Effector memory CD8-positive, alpha-beta T cell (primary cell): Measurements from ENCODE around the gene NOTCH3.

Experiments used
- ATAC-seq: fragments of 150-1000 bp; cut with Tn5 transposase; replicated peaks from 2 replicates; pipeline ENCODE4 v1.10.0; 2021; ENCODE audit warnings: mild to moderate bottlenecking, moderate library complexity
- DNase-seq, 3 experiments: peaks; one replicate each; pipeline ENCODE4 v3.0.0; 2021
- H3K27ac Mint-ChIP-seq, 2 donors: one replicate each; pipeline ENCODE4 v1.8.0; 2022; ENCODE audit warnings: mild to moderate bottlenecking in 2 of 2, mixed read lengths in 2 of 2, moderate library complexity in 2 of 2
- H3K27me3 Mint-ChIP-seq, 2 donors: one replicate each; pipeline ENCODE4 v1.8.0; 2022; ENCODE audit warnings: mixed read lengths in 2 of 2
- H3K36me3 Mint-ChIP-seq: one replicate; pipeline ENCODE4 v1.8.0; 2022; ENCODE audit warnings: mild to moderate bottlenecking, moderate library complexity, mixed read lengths; ENCODE audit not compliant: insufficient read depth
- H3K4me1 Mint-ChIP-seq, 2 donors: one replicate each; pipeline ENCODE4 v1.8.0; 2022; ENCODE audit warnings: low read depth in 2 of 2, mixed read lengths in 2 of 2
- H3K4me3 Mint-ChIP-seq, 2 donors: one replicate each; pipeline ENCODE4 v1.8.0; 2022; ENCODE audit warnings: mild to moderate bottlenecking in 2 of 2, mixed read lengths in 2 of 2, moderate library complexity in 2 of 2
- H3K9me3 Mint-ChIP-seq, 2 donors: one replicate each; pipeline ENCODE4 v1.8.0; 2022; ENCODE audit warnings: mixed read lengths in 2 of 2

NOTCH3 gene

DNA sequence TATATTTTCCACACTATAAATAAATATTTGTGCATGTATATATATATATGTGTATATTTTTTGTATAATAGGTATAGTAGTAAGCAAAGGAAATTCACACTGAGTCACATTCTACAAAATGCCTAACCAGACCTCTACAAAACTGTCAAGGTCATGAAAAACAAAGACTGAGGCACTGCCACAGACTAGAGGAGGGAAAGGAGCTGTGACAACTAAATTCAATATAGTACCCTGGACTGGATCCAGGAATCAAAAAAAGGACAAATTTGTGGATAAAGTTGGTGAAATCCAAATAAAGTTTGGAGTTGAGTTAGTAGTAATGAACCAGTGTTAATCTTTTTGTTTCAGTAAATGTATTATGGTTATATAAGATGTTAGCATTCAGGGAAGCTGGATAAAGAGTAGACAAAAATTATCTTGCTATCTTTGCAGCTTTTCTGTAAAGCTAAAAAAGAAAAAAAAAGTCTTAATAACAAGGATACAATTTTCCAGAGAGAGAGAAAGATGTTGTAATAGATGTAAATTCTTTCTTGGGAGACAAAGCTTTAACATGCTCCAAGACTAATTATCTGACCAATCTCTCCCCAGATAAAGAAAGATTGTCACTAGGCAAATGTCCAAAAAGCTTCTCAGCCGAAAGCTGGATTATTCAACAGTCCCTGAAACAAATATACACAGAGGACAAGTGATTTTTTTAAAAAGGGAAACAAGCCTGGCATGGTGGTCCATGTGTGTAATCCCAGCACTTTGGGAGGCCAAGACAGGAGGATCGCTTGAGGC, 74.5 kb downstream of the NOTCH3 start:
- peak overlapping the region; percentile 86 to 88 for H3K4me3 Mint-ChIP-seq
- H3K36me3 Mint-ChIP-seq, result peaks cover 28% of the 10 kb centered on the region
- DNase-seq, result no peak
- H3K4me1 Mint-ChIP-seq, result peaks cover 15 to 21% of the 10 kb centered on the region in 2 donors
- no peaks in the 10 kb centered on the region for H3K9me3 Mint-ChIP-seq
- H3K27me3 Mint-ChIP-seq, result peaks cover 23 to 29% of the 10 kb centered on the region in 2 donors
- ATAC-seq, result no peak
- peak overlapping the region; percentile 93 to 97 for H3K27ac Mint-ChIP-seq

DNA sequence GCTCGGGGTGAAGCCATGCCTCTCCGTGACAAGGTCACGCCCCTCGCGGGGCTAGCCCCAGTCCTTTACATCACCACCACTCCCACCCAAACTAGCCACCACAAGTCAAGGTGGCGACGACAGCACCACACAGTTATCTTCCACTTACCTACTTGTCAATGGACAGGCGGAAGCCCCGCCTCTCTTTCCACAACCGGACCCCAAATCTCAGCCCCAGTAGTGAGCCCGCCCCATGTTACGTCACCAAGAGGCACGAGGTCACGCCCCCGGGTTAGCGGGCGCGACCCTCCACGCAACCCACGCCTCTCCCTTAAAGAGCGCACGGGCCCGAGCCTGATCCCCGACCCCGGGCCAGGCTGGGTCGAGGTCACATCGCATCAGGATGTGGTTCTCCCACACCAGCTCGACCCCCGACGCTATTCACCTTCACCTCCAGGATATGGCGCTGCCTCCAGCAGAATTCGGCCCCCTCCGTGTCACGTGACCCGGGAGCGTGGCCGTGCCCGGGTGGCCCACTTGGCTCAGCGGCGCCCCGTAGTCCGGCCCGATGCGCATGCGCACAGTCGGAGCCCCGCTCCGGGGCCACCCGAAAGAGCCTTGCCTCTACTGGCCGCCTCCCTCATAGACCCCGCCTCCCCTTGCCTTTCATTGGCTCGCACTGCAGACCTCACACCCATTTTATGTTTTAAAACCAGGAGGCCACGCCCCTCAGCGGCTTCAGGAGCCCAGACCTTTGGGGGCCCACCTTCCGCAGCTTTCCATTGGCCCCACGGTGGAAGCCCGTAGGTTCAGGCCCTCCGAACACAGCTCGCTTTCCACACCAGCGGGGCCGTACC, 75.3 kb downstream of the NOTCH3 start:
- ATAC-seq (peak; percentile 86), DNase-seq (peak; percentile 94 to 98 (median 97))
- H3K27me3 Mint-ChIP-seq, result peaks cover 23 to 28% of the 10 kb centered on the region in 2 donors
- H3K9me3 Mint-ChIP-seq, result no peaks in the 10 kb centered on the region
- peak overlapping the region; percentile 93 to 97 for H3K27ac Mint-ChIP-seq
- H3K36me3 Mint-ChIP-seq, result peaks cover 37% of the 10 kb centered on the region
- peak overlapping the region; percentile 86 to 88 for H3K4me3 Mint-ChIP-seq
- peaks cover 17 to 21% of the 10 kb centered on the region in 2 donors for H3K4me1 Mint-ChIP-seq

DNA sequence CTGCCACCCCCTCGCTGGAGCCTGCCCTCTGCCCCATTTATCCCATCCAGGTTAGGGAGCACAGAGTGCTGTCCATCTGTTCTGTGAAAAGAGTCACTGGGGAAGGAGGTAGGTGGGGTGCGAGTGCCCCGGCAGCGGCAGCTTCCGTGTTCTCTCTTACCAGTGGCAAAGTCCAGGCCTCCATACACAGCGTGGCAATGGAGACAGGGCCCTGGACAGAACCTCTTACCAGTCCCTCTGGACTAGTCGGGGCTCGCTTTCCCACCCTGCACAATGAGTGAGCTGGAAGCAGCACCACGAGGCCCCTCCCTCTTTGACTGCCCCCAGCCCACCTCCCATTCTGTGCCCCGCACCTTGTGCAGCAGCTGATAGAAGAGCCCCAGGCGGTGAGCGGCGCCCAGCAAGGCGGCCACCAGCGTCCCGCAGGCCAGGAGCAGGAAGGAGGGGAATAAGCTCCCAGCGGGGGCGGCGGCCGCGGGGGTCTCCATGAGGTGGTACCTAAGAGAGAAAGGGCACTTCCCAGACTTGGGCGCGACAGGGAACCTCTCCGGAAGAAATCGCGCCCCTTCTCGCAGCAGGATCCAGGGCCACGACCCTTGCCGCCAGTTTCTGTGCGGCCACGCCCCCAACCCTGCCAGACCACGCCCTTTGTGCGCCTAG, 76.1 kb downstream of the NOTCH3 start:
- Mint-ChIP-seq H3K27ac (peak overlapping the region; percentile 93 to 97), H3K4me1 (peaks cover 17 to 21% of the 10 kb centered on the region in 2 donors), H3K27me3 (peaks cover 17 to 21% of the 10 kb centered on the region in 2 donors), H3K36me3 (peaks cover 42% of the 10 kb centered on the region), H3K9me3 (no peaks in the 10 kb centered on the region), H3K4me3 (peak overlapping the region; percentile 86 to 88)
- no peak for DNase-seq
- no peak for ATAC-seq

DNA sequence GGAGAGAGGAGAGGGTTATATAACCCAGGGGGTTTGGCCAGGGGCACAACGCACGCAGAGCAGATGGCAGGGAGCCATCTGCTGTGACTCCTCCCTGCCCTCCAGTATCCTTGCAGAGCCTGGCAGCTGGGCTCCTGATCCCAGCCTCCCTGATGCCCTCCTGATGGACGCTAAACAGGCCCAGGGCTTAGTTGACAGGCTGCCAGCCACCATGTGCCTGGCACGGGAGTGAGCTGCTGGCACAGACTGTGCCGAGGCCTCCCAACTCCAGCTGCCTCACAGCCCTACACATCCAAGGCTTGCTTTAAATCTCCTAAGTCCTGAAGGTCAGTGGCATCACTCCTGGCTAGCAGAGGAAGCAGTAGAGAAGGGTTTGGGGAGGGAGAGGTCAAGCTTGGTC, 76.9 kb downstream of the NOTCH3 start:
- H3K4me1 Mint-ChIP-seq, result peaks cover 17 to 21% of the 10 kb centered on the region in 2 donors
- DNase-seq (no peak), ATAC-seq (no peak)

DNA sequence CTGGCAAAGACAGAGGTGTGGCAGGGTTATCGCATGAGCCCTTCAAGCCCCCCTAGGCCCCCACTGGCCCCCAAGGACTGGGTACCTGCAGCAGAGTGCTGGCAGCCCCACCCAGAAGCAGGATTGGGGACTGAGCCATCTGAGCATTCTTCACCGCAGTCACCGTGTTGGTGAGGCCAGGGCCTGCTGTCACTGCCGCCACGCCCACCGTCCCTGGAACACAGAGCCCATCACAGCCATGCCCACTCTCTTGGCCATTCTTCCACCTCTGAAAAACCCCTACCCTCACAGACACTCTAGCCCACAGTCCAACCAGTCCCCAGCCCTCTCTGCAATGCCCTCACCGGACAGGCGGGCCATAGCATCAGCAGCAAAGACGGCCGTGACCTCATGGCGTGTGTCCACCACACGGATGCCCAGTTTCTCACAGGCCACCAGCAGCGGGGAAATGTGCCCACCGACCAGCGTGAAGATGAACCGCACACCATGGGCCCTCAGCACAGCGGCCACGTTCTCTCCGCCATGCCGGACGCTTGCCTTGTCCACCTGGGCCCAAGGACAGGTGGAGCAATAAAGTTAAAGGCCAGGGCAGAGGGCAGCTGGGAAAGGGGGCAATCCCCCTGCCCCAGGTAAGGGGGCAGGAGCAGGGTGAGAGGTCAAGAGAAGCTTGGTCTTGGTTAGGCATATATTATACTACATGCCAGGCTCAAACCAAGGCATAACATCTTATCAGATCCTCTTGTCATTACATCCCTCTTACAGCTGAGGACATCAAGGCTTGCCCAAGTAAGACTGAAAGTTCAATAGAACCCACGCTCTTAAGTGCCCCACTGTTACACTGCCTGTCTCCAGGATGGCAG, 77.5 kb downstream of the NOTCH3 start:
- Mint-ChIP-seq H3K36me3 (peaks cover 54% of the 10 kb centered on the region), H3K27me3 (peaks cover 5 to 6% of the 10 kb centered on the region in 2 donors), H3K4me3 (peak overlapping the region in 1 of 2 donors; percentile 88), H3K4me1 (peaks cover 17 to 21% of the 10 kb centered on the region in 2 donors), H3K27ac (peak overlapping the region in 1 of 2 donors; percentile 56), H3K9me3 (no peaks in the 10 kb centered on the region)
- DNase-seq (no peak), ATAC-seq (no peak)

More for the DNA sequence above, 76.9 kb downstream of the NOTCH3 start:
- Mint-ChIP-seq H3K4me3 (peak overlapping the region; percentile 86 to 88), H3K9me3 (no peaks in the 10 kb centered on the region), H3K36me3 (peaks cover 49% of the 10 kb centered on the region), H3K27ac (peak overlapping the region; percentile 56 to 97), H3K27me3 (peaks cover 10 to 13% of the 10 kb centered on the region in 2 donors)

DNA sequence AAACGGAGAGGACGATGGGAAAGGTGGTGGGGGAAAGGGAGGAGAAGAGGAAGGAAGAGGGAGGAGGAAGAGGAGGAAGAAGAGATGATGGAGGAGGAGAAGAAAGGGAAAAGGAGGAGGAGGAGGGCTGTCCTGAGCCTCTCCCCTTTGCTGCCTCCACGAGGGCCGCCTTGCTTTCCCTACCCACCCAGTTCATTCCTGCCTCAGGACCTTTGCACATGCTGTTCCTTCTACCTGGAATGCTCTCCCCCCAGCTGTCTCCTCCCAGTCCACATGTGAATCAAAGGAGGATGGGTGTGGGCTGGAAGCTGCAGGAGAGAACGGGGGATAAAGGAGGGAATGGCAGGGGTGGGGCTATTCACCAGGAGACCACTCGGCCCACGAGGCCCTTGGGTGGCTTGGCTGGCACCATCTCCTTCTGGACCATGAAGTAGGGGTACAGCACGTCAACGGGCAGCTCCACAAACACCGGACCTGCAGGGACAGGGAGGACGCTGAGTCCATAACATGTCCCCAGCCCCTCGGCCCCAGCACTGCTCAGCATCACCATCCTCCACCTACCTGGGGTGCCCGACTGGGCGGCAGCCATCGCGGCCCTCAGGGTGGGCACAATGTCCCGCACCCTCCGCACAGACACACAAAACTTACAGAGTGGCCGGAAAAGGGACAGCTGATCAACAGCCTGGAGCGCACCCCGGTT, 78.3 kb downstream of the NOTCH3 start:
- peaks cover 56% of the 10 kb centered on the region for H3K36me3 Mint-ChIP-seq
- H3K4me3 Mint-ChIP-seq, result no peak overlapping the region
- H3K4me1 Mint-ChIP-seq, result peaks cover 17 to 21% of the 10 kb centered on the region in 2 donors

DNA sequence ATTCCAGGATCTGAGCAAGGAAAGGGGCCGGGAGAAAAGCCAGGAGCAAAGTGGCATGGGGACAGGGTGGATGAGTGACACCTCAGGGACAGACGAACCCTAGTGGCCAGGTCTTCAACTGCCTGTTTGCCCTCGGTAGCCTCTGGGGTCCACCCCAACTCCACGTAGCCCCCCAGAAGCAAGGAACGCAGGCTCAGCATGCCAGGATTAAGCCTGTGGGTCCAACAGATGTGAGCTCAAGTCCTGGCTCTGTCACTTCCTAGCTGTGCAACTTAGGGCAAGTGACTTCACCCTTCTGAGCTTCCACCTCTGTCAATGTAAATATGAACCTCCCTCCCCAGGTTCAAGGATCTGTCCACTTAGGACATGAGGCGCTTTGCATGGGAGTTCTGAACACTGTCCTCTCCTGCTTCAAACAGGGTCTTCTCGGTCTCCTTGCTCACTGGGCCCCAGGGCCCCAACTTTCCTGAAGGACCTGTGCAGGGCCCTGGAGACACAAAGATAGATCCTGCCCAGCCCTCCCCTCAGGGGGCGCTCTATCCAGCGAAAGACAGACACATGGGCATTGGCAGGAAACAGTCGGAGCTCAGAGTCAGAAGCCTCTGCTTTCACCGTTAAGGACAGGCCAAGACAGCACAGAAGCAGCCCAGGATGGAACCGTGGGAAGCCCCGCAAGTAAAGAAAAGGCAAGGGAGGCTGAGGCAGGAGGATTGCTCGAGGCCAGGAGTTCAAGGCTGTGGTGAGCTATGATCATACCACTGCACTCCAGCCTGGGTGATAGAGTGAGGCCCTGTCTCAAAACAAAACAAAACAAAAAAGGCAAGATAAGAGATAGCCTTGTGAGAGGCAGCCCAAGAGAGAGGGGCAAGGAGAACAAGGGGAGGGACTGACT, 80.4 kb downstream of the NOTCH3 start:
- Mint-ChIP-seq H3K27ac (peak overlapping the region in 1 of 2 donors; percentile 3), H3K36me3 (peaks cover 58% of the 10 kb centered on the region), H3K4me3 (no peak overlapping the region), H3K27me3 (no peaks in the 10 kb centered on the region), H3K4me1 (peaks cover 17 to 18% of the 10 kb centered on the region in 2 donors), H3K9me3 (no peaks in the 10 kb centered on the region)
- DNase-seq (no peak), ATAC-seq (no peak)

More for the DNA sequence above, 78.3 kb downstream of the NOTCH3 start:
- H3K27ac Mint-ChIP-seq, result no peak overlapping the region
- ATAC-seq (no peak), DNase-seq (no peak)
- H3K9me3 Mint-ChIP-seq, result no peaks in the 10 kb centered on the region
- no peaks in the 10 kb centered on the region for H3K27me3 Mint-ChIP-seq

DNA sequence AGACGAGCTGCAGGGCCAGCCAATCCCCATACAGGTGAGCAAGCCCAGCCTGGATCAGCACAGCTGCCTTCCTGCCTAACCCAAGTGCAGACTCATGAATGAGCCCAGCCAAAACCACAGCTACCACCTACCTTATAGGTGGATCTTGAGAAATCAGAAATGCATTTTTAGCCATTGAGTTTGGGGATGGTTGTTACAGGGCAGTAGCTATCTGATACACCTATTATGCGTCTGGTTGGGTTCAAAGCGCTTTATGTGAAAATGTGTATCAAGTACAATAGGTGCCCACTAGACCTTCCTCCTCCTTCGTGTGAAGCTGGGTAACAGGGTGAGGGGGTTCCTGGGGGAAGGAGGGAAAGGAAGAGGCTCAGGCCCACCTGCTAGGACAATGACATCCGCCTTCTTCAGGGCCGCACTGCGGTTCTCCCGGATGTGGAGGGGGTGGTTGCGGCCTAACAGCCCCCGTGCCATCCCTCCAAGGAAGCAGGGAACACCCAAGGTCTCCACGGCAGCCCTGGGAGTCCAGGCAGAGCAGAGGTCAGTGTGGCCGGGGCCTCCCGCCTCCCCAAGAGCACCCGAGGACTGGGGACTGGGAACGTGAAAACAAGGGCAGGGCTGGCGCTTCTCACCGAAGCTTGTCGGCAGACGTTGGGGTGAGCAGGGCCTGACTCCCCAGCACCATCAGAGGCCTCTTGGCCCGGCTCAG, 81.9 kb downstream of the NOTCH3 start:
- peak overlapping the region in 1 of 2 donors; percentile 53 for H3K27ac Mint-ChIP-seq
- DNase-seq, result no peak
- peaks cover 5 to 7% of the 10 kb centered on the region in 2 donors for H3K4me1 Mint-ChIP-seq
- ATAC-seq, result no peak
- no peaks in the 10 kb centered on the region for H3K9me3 Mint-ChIP-seq
- H3K36me3 Mint-ChIP-seq, result peaks cover 49% of the 10 kb centered on the region
- no peaks in the 10 kb centered on the region for H3K27me3 Mint-ChIP-seq
- no peak overlapping the region for H3K4me3 Mint-ChIP-seq

DNA sequence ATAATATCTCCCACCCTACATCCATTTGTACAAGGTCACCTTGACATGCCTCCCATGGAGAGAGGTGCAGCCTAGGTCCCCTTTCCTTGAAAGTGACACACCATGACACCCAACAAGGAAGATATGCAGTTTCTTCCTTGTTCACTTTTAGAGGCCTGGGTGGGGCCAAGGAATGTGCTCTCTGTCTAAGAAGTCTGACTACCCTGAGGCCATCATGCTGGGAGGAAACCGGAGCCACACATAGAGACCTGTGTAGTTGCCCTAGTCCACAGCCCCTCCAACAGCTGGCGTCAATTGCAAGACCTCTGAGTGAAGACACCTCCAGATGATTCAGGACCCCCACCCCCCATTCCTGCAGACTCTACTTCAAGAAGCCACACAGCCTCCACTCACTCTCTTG, 82.5 kb downstream of the NOTCH3 start:
- Mint-ChIP-seq H3K36me3 (peaks cover 43% of the 10 kb centered on the region), H3K9me3 (no peaks in the 10 kb centered on the region), H3K4me3 (no peak overlapping the region), H3K27me3 (no peaks in the 10 kb centered on the region), H3K4me1 (peaks cover 2 to 3% of the 10 kb centered on the region in 2 donors), H3K27ac (peak overlapping the region in 1 of 2 donors; percentile 53)
- DNase-seq (no peak), ATAC-seq (no peak)

DNA sequence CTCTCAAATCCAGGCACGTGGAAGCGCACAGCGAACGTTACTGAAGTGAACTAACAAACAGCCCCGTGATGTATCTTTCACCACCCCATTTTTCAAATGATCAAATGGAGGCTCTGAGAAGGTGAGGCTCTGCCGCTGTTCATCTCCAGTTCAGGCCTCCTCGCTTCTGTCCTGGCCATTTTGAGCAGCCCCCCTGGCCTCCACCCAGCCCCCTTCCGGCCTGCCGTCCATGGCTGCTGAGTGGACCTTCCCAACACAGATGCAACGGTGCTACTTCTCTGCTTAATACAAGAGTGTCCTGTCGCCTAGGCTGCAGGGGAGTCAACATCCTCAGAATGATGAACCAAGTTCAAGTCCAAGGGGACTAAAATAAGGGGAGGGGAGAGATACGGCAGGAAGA, 83.9 kb downstream of the NOTCH3 start:
- Mint-ChIP-seq H3K9me3 (no peaks in the 10 kb centered on the region), H3K4me3 (no peak overlapping the region), H3K27ac (no peak overlapping the region), H3K27me3 (no peaks in the 10 kb centered on the region), H3K36me3 (peaks cover 39% of the 10 kb centered on the region), H3K4me1 (peaks cover 0 to 4% of the 10 kb centered on the region in 2 donors)
- DNase-seq, result no peak
- ATAC-seq, result no peak
